GM12878 (cell line): Measurements from ENCODE around the gene PRSS2. TPM values are rescaled to one million over a fixed set of nuclear protein-coding genes. Genes with fewer than 3 reads are reported as not detected.
"Not testable (repeated sequence)": the region's sequence is repeated elsewhere in the genome, so short reads cannot be mapped to it uniquely, and the experiment has no call there.

ENCODE experiments used
- ATAC-seq: fragments of 200-7000 bp; cut with Tn5 transposase; 3 replicates; pipeline ENCODE4 v1.9.1; 2020; ENCODE audit warnings: mild to moderate bottlenecking, moderate library complexity
- BruUV-seq: library from RNA; stranded (reverse); fragments of 400-500 nt; replicated peaks from 2 replicates; lab custom pipeline; 2021; lab: Mats Ljungman, UMichigan
- CTCF ChIA-PET: fragments of 300-600 bp; sonication (Branson Sonifier 250); formaldehyde crosslinking; extraction: SDS; loops from one replicate; lab custom pipeline; 2021; ENCODE audit warnings: inconsistent platforms; lab: Yijun Ruan, JAX
- POLR2A ChIA-PET: fragments of 350-600 bp; formaldehyde crosslinking; extraction: SDS; loops from one replicate; lab custom pipeline; 2021; ENCODE audit warnings: inconsistent platforms; lab: Charles Lee
- RAD21 ChIA-PET: fragments of 300-600 bp; sonication (Branson Sonifier 250); formaldehyde crosslinking; loops from one replicate; lab custom pipeline; 2023; ENCODE audit warnings: antibody characterized with exemption; ENCODE audit not compliant: unreplicated experiment; lab: Charles Lee
- SMC1A ChIA-PET: fragments of 300-600 bp; sonication (Branson Sonifier 250); formaldehyde crosslinking; loops from one replicate; lab custom pipeline; 2023; ENCODE audit not compliant: unreplicated experiment, uncharacterized antibody; lab: Charles Lee
- DNase-seq: peaks from one replicate; pipeline ENCODE4 v3.0.0-alpha.2; 2011; ENCODE audit warnings: low read depth, low spot score
- FAIRE-seq: peaks from 3 replicates; lab custom pipeline; 2011; peaks lifted over from hg19 to GRCh38; lab: Jason Lieb, UNC
- H2AFZ ChIP-seq: 2 replicates; pipeline ENCODE4 v1.6.0; 2011; ENCODE audit warnings: low read depth, low read length, control low read depth; ENCODE audit not compliant: control insufficient read depth
- H3K27ac ChIP-seq: 2 replicates; pipeline ENCODE4 v1.5.1; 2011; ENCODE audit warnings: control low read depth; ENCODE audit not compliant: control insufficient read depth, insufficient read depth
- H3K27me3 ChIP-seq, 2 experiments: replicated peaks in 1 of 2; 2 replicates each; pipeline versions ENCODE4 v1.6.0 to v1.6.1; 2011; ENCODE audit warnings: low read length in 1 of 2; ENCODE audit not compliant: control insufficient read depth in 2 of 2, insufficient read depth in 2 of 2
- H3K36me3 ChIP-seq, 2 experiments: 2 replicates each; pipeline ENCODE4 v1.5.1; 2011; ENCODE audit warnings: low read length in 1 of 2; ENCODE audit not compliant: control insufficient read depth in 2 of 2, insufficient read depth in 2 of 2
- H3K4me1 ChIP-seq: 2 replicates; pipeline ENCODE4 v1.6.1; 2011; ENCODE audit warnings: mild to moderate bottlenecking, low read length, moderate library complexity, mixed read lengths; ENCODE audit not compliant: control insufficient read depth, insufficient read depth
- H3K4me2 ChIP-seq: 2 replicates; pipeline ENCODE4 v1.6.0; 2011; ENCODE audit warnings: control low read depth; ENCODE audit not compliant: control insufficient read depth, insufficient read depth
- H3K4me3 ChIP-seq: fragments of 200-600 bp; sonication (generic); 2 replicates; pipeline ENCODE4 v1.5.1; 2016
- H3K79me2 ChIP-seq: 2 replicates; pipeline ENCODE4 v1.6.0; 2011; ENCODE audit warnings: low read length; ENCODE audit not compliant: control insufficient read depth, insufficient read depth
- H3K9ac ChIP-seq: 2 replicates; pipeline ENCODE4 v1.8.0; 2011; ENCODE audit warnings: low read length, control low read depth, mixed read lengths; ENCODE audit not compliant: control insufficient read depth, insufficient read depth
- H3K9me3 ChIP-seq: replicated peaks from 3 replicates; pipeline ENCODE4 v1.5.1; 2011; ENCODE audit warnings: mild to moderate bottlenecking, low read length; ENCODE audit not compliant: control insufficient read depth, insufficient read depth
- H4K20me1 ChIP-seq: 2 replicates; pipeline ENCODE4 v1.6.0; 2011; ENCODE audit not compliant: control insufficient read depth, insufficient read depth
- POU2F2 ChIP-seq: IDR thresholded peaks from 3 replicates; pipeline ENCODE4 v1.6.1; 2011; ENCODE audit warnings: low read depth, mild to moderate bottlenecking, low read length, borderline replicate concordance
- WGBS: methylation state at CpG from one replicate; pipeline ENCODE4 v1.1.6; 2016; ENCODE audit warnings: low lambda C conversion rate; ENCODE audit not compliant: insufficient replicate concordance, insufficient coverage; ENCODE audit errors: missing lambda C conversion rate; 5-methylcytosine and 5-hydroxymethylcytosine counted together
- in situ Hi-C: fragments of 300-500 bp; cut with MboI; formaldehyde crosslinking; loops from 9 replicates; pipeline ENCODE4 v1.14.3; 2018; ENCODE audit warnings: mixed read lengths
- intact Hi-C: fragments of 100-400 bp; cut with micrococcal nuclease; formaldehyde crosslinking; loops from one replicate; pipeline ENCODE4 v1.14.2; 2022; ENCODE audit not compliant: unreplicated experiment
- polyA plus RNA-seq, 11 experiments: library from polyadenylated mRNA; depleted of rRNA in 4 of 11; unstranded in 6 of 11; stranded (reverse) in 5 of 11; fragments of >200 nt; fragmentation: Nextera tagmentation in 4 of 11; fragmentation: Illumina TruSeq in 1 of 11; extraction: Ambion mirVana in 4 of 11; extraction: Trizol in 1 of 11; gene quantifications; 1 replicate in 1 of 11; 2 replicates in 10 of 11; pipeline versions ENCODE4 v1.2.1 to v1.2.3, GENCODE V29; 2011 to 2016; ENCODE audit warnings: inconsistent platforms in 2 of 11, missing spikeins in 2 of 11, low read depth in 1 of 11
- total RNA-seq, 4 experiments: library from RNA; depleted of rRNA in 3 of 4; stranded (reverse); fragments of >200 nt in 3 of 4; fragmentation: Illumina TruSeq in 1 of 4; extraction: Trizol in 1 of 4; gene quantifications; 2 replicates each; pipeline versions ENCODE4 v1.2.1 to v1.2.3, GENCODE V29; 2013 to 2021

PRSS2 gene
- total and polyA plus RNA-seq, 10 of the 15 experiments (the other 5 are each of a cell fraction or from before 2014, with no cell fraction given): 0.21 to 28.8 (median 0.41) TPM; not detected in 7

GRCh38 chr7:142774826-142775225 lies 4.1 kb downstream of the PRSS2 start:
- no peaks in the 10 kb centered on the region for H4K20me1 ChIP-seq

GRCh38 chr7:142775351-142776115 lies 4.8 kb downstream of the PRSS2 start:
- H3K27me3 ChIP-seq, DNase-seq, H4K20me1 ChIP-seq, RAD21 ChIA-PET, FAIRE-seq, BruUV-seq, POLR2A ChIA-PET, H3K4me2 ChIP-seq, ATAC-seq, intact Hi-C loops, H3K79me2 ChIP-seq, H3K9ac ChIP-seq, H2AFZ ChIP-seq, H3K36me3 ChIP-seq, in situ Hi-C loops, H3K4me3 ChIP-seq, H3K9me3 ChIP-seq, H3K27ac ChIP-seq: not testable (repeated sequence)
- WGBS: 53% methylated on average over 6 of the region's 6 CpGs
- ChIA-PET CTCF (interaction anchor here (0.9 to 6.0 kb wide), 3 partner anchors 7 to 143 kb away, joined by 4 to 53 read pairs (median 5); no protein-coding TSS in a partner anchor), SMC1A (interaction anchor here (0.7 to 1.7 kb wide), 6 partner anchors 13 to 69 kb away, joined by 3 to 5 read pairs (median 4); partner anchors contain the start of gene PRSS1)
- peaks cover 18% of the 10 kb centered on the region for H3K4me1 ChIP-seq

More at GRCh38 chr7:142774826-142775225, 4.1 kb downstream of the PRSS2 start:
- no peaks in the 10 kb centered on the region for H3K79me2 ChIP-seq
- H3K36me3 ChIP-seq: no peaks in the 10 kb centered on the region
- TF ChIP-seq POU2F2: no peak
- H3K9ac ChIP-seq: no peak overlapping the region
- POLR2A ChIA-PET: interaction anchor here (0.7 to 1.5 kb wide), 2 partner anchors 10 to 33 kb away, joined by 3 to 4 read pairs; no protein-coding TSS in a partner anchor
- H3K4me2 ChIP-seq: no peak overlapping the region
- in situ Hi-C loops (no loop called here), intact Hi-C loops (no loop called here)
- SMC1A ChIA-PET: interaction anchor here (0.7 to 5.3 kb wide), 9 partner anchors 8 to 68 kb away, joined by 3 to 44 read pairs (median 4); no protein-coding TSS in a partner anchor
- no peak overlapping the region for H3K27ac ChIP-seq
- DNase-seq (no peak), FAIRE-seq (no peak), ATAC-seq (no peak)
- BruUV-seq: no TSS peak
- CTCF ChIA-PET: interaction anchor here (0.8 to 6.0 kb wide), 4 partner anchors 8 to 143 kb away, joined by 3 to 53 read pairs (median 4); no protein-coding TSS in a partner anchor
- RAD21 ChIA-PET: interaction anchor here (1.1 to 7.3 kb wide), 3 partner anchors 9 to 60 kb away, joined by 3 to 118 read pairs (median 51); no protein-coding TSS in a partner anchor
- H3K27me3 ChIP-seq: no peaks in the 10 kb centered on the region
- H2AFZ ChIP-seq: no peak overlapping the region
- H3K4me3 ChIP-seq: no peak overlapping the region
- no peaks in the 10 kb centered on the region; the same call in 2 of the 3 replicates for H3K9me3 ChIP-seq
- 27% methylated on average over 8 of the region's 8 CpGs for WGBS
- peaks cover 19% of the 10 kb centered on the region for H3K4me1 ChIP-seq
